Measurements from ENCODE around the gene PHKG2.

The PHKG2 gene

DNA sequence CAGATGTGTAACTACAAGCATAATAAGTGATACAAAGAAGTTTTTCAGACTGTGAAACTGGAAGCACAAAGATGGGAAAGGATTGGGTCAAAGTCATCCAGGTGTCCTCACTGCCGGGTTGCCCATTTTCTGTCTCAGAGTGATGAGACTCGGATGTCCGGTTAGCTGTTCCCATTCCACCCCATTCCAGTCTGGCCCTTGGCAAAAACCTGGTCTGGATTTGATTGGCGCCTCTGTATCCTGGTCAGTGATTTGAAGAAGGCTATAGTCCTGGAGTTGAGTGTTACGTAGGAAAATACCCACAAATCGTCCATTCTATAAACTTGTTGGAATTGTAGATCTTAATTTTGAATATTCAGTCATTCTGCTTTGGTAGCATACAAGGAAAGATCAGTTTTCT is 19.9 kb upstream of the PHKG2 start:
- DNase-seq (ENCODE audit: low spot score) = no peak

DNA sequence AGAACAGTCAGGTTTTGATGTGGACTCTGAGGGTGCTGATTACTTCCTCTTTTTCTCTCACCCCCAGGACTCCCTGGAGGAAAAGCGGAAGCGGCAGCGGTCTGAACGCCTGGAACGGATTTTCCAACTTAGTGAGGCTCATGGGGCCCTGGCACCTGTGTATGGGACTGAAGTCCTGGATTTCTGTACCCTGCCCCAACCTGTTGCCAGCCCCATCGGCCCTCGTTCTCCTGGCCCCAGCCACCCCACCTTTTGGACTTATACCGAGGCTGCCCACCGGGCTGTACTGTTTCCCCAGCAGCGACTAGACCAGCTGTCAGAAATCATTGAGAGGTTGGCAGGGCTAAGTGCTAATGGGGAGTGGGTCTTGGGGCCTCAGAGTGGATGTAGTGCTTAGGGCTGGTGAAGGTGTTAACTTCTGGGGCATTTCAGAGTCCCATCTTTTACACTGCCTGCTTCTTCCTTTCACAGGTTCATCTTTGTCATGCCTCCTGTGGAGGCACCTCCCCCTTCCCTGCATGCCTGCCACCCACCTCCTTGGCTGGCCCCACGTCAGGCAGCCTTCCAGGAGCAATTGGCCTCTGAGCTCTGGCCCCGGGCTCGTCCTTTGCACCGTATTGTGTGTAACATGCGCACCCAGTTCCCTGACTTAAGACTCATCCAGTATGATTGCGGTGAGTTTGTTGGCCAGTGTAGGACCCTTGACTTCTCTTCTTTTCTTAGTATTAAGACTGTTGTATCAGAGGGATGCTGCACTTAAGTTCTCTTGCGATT is 19.1 kb upstream of the PHKG2 start:
- DNase-seq (ENCODE audit: low spot score) = no peak

DNA sequence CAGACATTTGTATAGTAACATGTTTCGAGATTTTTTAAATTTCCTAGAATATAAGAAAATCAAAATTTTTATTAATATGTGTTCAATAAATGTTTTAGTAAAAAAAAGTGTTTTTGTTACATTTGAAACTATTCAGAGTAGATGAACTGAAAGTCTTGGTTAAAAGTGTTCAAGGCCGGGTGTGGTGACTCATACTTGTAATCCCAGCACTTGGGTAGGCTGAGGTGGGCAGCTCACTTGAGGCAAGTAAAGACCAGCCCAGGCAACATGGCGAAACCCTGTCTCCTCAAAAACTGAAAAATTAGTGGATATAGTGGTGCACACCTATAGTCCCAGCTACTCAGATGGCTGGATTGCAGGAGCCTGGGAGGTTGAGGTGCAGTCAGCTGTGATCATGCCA is 16.8 kb upstream of the PHKG2 start:
- no peak for DNase-seq (ENCODE audit: low spot score)

DNA sequence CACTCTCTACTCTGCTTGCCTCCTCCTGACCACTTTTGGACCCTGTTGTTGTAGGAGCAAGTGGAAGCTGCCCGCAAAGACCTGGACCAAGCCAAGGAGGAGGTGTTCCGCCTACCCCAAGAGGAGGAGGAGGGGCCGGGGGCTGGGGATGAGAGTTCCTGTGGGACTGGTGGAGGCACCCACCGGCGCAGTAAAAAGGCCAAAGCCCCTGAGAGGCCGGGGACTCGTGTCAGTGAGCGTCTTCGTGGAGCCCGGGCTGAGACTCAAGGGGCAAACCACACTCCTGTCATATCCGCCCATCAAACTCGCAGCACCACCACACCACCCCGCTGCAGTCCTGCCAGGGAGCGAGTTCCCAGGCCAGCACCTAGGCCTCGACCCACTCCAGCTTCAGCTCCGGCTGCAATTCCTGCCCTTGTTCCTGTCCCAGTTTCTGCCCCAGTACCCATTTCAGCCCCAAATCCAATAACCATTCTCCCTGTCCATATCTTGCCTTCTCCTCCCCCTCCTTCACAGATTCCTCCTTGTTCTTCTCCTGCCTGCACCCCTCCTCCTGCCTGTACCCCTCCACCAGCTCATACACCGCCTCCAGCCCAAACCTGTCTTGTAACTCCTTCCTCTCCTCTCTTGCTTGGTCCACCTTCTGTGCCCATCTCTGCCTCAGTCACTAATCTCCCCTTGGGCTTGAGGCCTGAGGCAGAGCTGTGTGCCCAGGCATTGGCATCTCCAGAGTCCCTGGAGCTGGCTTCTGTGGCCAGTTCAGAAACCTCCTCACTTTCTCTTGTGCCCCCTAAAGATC is 11.0 kb upstream of the PHKG2 start:
- no peak for DNase-seq (ENCODE audit: low spot score)

DNA sequence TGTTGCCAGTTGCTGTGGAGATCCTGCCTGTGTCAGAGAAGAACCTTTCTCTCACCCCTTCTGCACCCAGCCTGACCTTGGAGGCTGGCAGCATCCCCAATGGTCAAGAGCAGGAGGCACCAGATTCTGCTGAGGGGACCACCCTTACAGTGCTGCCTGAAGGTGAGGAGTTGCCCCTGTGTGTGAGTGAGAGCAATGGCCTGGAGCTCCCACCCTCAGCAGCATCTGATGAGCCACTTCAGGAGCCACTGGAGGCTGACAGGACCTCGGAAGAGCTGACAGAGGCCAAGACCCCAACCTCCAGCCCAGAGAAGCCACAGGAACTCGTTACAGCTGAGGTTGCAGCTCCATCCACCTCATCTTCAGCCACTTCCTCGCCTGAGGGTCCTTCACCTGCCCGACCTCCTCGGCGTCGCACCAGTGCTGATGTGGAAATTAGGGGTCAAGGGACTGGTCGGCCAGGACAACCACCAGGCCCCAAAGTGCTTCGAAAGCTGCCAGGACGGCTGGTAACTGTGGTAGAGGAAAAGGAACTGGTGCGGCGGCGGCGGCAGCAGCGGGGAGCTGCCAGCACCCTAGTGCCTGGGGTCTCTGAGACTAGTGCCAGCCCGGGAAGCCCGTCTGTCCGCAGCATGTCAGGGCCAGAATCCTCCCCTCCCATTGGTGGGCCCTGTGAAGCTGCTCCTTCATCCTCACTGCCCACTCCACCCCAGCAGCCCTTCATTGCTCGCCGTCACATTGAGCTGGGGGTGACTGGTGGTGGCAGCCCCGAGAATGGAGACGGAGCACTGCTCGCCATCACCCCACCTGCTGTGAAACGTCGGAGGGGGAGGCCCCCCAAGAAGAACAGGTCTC is 10.2 kb upstream of the PHKG2 start:
- DNase-seq (ENCODE audit: low spot score) = no peak

DNA sequence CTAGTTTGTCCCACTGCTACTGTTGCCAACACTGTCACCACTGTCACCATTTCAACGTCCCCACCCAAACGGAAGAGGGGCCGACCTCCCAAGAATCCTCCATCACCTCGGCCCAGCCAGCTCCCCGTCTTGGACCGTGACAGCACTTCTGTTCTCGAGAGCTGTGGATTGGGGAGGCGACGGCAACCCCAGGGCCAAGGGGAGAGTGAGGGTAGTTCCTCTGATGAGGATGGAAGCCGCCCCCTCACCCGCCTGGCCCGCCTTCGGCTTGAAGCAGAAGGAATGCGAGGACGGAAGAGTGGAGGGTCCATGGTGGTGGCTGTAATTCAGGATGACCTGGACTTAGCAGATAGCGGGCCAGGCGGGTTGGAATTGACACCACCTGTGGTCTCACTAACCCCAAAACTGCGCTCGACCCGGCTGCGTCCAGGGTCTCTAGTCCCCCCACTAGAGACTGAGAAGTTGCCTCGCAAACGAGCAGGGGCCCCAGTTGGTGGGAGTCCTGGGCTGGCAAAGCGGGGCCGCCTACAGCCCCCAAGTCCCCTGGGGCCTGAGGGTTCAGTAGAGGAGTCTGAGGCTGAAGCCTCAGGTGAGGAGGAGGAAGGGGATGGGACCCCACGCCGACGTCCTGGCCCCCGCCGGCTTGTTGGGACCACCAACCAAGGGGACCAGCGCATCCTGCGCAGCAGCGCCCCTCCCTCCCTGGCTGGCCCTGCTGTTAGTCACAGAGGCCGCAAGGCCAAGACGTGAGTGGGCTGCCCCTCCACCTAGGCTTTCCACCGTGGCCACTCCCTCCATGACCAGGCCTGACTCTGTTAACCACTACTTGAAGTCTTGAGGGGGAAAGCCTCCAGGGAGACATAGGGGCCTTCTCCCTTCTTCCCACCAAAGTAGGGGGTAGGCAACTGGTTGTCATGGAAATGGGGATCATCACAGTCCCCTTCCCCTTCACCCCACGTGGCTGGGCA is 9.0 kb upstream of the PHKG2 start:
- DNase-seq (ENCODE audit: low spot score) = no peak

DNA sequence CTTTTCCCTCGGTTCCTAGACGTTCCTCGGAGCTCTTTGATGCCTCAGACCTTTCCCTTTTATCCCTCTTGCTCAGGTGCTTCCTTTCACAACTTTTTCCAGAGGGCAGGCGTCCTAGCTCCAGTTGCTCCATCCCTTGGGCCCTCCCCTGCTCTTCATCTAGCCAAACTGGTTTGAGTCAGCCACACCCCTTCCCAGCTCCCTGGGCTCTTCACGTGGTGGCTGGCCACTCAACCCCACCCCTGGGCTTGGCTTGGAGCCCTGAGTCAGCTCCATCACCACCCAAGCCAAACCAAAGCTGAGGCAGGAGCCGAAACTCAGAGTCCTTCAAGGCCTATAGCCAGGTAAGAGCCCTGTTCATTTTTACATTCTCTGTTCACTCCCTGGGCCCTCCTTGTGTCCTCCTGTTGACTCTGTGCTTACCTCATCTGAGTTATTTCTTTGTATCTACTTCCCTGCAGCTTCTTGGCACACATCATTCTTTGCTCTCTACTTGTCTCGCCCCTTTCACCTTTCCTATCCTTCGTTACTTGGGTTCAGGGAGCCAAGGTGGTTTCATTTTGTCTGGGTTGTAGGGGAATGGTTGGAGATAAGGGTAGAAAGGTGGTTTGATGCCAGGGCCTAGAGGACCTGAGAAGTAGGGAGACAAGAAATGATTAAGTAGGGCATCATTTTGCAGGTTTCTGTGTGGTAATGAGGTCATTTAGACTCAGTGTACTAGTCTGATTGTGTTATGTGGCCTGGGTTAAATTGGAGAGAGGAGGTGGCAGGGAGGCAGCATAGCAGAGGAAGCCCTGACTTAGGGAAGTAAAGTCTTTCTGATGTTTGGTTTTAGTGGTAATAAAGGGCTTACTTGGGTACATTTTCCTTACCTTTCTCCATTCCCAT is 7.6 kb upstream of the PHKG2 start:
- DNase-seq (ENCODE audit: low spot score) = no peak

DNA sequence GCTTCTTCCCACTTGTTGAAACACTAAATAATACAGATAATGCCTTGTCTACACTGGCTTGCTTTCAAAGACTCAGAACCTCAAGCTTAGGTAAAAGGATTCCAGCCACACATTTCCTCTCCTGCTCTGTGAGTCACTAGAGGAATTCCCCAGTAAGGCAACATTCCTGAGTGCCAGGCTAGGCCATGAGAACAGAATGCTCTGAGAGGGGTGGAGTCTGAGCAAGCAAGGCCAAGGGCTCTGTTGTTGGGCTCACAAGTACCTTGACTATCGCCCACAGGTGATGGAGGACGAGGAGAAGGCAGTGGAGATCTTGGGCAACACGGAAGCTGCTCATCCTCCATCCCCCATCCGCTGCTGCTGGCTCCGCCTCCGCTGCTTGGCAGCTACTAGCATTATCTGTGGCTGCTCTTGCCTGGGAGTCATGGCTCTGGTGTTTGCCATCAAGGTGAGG is 6.7 kb upstream of the PHKG2 start:
- DNase-seq (ENCODE audit: low spot score) = no peak

DNA sequence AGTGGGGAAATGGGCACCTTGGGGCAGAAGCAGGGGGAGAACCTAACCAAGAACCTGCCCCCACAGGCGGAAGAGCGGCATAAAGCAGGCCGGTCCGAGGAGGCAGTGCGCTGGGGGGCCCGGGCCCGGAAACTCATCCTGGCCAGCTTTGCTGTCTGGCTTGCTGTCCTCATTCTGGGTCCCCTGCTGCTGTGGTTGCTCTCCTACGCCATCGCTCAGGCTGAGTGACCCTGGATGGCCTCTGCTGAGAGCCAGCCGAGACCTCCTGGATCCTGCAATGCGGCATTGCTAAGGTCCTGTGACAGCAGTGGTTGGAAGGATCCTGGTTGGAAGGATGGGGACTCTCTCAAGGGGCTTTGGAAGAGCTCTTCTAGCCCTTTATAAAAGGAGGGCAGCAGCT is 4.5 kb upstream of the PHKG2 start:
- DNase-seq (ENCODE audit: low spot score) = no peak

DNA sequence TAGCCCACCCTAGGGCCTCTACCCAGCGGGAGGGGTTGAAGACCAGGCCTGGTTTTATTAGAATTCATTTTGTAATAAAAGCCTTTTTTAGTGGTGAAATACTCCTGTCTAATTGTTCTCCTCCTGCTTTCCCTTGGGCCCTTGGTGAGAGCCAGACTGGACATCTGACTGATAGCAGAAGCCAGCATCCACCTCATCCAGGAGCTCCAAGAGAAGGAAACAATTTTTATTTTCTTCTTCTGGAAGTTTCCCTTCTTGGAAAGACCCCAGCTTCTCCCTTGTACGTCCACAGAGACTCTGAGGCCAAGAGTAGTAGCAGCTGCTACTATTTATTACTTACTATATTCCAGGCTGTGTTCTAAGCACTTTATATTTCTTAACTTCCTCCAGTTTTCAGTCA is 4.0 kb upstream of the PHKG2 start:
- no peak for DNase-seq (ENCODE audit: low spot score)

DNA sequence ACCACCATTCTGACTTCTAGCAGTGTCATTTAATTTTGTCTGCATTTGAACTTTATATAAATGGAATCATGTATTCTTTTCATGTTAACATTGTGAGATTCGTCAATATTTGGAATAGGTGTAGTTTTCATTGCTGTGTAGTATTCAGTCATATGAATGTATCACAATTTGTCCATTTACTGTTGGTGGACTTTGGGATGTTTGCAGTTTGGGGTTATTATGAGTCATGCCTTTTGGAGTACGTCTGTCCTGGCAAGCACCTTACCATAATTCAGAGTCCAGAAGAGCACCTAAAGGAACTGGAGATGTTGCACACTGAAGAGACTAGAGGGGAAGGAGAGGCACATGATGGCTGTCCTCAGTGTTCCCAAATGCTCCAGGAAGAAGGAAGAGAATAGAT is 3.1 kb upstream of the PHKG2 start:
- no peak for DNase-seq (ENCODE audit: low spot score)

DNA sequence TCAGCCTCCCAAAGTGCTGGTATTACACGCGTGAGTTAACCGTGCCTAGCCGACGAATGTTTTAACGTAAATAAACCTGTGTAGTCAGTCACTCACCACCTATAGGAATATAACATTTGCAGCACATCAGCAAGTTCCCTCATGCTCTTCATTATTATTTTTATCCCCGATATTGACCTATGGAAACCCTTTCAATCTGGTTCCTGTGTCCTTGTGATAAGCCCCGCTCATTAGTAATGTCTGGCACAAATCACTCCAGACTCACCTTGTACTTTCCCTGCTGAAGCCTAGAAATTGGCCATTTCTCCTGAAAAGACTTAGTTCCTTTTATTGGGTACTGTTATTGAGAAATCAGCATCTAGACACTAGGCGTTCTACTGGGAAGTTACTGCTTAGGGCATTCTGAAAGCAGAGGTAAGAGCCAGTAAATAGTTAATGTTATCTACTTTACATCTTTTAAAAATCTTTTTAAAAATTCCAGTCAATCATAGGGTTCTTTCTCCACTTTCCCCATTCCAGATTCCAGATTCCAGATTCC is 1.5 kb upstream of the PHKG2 start:
- no peak for DNase-seq (ENCODE audit: low spot score)

DNA sequence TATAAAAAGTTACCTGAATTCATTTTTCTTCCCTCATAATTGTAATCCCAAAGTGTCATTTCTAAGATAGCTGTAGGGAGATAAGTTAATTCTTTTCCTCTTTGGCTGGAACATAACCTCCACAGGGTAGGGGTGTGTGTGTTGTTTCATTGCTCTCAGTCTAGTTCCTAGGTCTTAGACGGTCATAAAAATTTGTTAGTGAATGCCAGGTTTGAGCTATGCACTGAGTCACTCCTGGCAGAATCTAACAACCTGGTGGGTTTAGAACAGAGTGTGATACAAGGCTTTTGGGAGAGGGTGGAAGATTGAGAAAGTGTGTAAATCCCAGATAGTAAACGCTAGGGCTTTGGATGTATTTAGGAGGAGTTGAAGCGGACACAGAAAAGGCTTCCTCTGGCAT is 894 bp upstream of the PHKG2 start:
- no peak for DNase-seq (ENCODE audit: low spot score)

DNA sequence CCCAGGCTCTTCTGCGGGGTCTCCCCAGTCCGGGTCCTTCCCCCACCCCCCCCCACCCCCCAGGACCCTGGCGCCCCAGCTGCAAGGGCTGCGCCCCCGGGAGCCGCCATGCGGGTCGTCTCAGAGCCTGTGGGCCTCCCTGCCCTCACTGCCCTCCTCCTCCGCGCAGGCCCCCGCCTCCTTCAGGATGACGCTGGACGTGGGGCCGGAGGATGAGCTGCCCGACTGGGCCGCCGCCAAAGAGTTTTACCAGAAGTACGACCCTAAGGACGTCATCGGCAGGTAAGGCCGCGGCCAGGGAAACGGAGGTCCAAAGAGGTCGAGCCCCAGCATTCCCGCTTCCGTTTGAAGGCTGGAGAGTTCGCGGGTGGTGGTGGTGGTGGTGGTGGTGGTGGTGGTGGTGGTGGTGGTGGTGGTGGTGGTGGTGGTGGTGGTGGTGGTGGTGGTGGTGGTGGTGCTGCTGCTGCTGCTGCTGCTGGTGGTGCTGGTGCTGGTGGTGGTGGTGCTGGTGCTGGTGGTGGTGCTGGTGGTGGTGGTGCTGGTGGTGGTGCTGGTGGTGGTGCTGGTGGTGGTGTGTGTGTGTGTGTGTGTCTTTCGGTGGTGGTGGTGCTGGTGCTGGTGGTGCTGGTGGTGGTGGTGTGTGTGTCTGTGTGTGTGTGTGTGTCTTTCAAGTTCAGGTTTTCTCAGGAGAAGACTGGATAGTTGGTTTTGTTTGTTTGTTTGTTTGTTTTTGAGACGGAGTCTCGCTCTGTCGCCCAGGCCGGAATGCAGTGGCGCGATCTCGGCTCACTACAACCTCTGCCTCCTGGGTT is 615 bp downstream of the PHKG2 start:
- peak; percentile 61 for DNase-seq (ENCODE audit: low spot score)

DNA sequence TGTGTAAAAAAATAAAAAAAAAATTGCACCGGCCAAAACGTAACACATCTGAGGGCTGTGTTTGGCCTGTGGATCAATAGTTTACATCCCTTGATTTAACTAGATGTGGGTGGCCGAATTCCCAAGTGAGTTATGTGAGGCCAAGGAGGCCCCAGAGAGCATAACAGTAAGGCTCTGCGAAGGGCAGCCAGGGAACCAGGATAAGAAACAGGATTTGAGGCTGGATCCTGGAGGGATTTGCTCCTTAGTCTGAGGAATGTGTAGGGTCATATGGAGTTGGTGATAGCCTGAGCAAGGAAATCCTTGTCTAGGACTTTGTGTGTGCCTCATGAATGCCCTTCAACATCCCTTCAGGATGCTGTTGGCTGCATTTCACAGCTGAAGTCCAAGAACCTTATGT is 2.0 kb downstream of the PHKG2 start:
- no peak for DNase-seq (ENCODE audit: low spot score)

DNA sequence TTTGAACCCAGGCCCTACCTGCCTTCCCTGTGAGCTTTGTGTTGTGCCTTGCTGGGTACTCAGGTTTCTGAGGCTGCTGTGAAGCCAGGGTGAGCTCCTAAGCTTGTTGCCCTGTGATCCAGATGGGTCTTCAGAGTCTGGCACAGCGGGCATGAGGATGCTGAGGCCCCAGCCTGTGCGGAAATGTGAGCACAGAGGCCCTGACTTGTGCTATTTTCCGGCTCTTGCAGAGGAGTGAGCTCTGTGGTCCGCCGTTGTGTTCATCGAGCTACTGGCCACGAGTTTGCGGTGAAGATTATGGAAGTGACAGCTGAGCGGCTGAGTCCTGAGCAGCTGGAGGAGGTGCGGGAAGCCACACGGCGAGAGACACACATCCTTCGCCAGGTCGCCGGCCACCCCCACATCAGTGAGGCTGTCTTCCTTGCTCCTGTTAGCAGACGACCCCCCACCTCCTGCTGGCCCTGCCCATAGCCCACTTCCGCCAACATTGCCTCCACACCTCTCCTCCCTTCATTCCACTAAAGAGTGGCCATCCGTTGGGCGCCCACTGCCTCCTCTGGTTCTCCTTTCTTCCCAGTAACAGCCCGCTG is 2.7 kb downstream of the PHKG2 start:
- no peak for DNase-seq (ENCODE audit: low spot score)

DNA sequence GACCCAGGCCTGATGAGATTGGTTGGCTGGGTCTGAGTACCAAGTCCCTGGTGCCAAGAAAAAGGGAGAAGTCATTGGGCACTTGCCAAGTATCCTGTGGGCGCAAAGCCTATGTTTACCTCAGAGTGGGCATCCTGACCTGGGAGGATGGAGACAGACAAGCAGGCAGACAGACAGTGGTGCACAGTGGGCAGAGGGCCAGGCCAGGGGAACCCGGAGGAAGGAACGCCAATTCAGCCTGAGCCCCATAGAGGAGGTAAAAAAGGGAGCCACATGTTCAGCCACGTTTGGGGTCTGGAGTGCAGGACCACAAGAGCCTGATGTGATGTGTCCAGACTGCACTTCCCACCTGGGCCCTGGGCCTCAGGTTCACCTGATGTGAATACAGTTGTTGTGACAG is 5.4 kb downstream of the PHKG2 start:
- no peak for DNase-seq (ENCODE audit: low spot score)

DNA sequence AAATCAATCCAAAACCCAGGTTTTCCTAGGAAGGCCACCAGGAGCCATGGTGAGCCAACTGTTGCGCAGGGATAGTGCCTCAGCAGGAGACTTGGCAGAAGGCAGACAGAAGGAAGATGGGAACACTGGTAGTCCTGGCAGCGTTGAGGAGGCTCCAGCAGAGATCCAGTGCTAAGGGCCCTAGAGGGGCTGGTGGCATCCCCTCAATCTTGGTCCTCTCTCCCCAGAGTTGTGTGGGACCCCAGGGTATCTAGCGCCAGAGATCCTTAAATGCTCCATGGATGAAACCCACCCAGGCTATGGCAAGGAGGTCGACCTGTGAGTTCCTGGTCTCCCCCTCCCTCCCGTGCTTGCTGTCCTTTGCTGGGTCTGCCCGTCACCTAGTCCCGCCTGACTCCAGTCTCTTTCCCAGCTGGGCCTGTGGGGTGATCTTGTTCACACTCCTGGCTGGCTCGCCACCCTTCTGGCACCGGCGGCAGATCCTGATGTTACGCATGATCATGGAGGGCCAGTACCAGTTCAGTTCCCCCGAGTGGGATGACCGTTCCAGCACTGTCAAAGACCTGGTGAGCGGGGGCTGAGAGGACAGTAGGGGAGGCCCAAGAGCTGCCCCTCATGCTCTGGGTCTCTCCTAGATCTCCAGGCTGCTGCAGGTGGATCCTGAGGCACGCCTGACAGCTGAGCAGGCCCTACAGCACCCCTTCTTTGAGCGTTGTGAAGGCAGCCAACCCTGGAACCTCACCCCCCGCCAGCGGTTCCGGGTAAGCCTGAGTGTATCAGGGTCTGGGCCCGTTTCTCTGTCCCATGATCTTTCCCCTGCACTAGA is 7.9 kb downstream of the PHKG2 start:
- no peak for DNase-seq (ENCODE audit: low spot score)
